Ecto neural progenitor cell (in vitro differentiated cells): ENCODE data around the gene SHCBP1.
A peak's percentile ranks its signal among the peaks of the same experiment; 100 is the strongest.

Source experiments
- DNase-seq: peaks from one replicate; pipeline ENCODE4 v3.0.0-alpha.2; 2018; ENCODE audit warnings: low spot score

The SHCBP1 gene

GRCh38 chr16:46614006-46614405 lies 7.2 kb downstream of the SHCBP1 start:
- no peak for DNase-seq

GRCh38 chr16:46613352-46613751 lies 7.8 kb downstream of the SHCBP1 start:
- DNase-seq: no peak

DNA sequence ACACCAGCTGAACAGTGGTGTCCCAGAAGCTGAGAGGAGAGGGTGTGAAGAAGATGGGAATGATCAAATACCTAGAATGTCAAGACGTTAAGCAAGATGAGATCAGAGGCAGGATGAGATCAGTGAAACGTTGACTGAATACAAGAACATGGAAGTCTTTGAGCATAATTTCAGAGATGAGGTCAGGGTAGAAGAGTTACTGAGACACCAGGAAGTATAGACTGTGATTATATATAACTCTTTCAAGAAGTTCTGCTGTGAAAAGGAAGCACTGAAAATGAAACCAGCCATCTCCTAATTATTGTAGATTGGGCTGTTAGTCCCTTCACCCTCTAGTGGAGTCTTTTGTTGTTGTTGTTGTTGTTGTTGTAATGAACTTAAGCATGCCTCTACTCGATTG lies 9.1 kb downstream of the SHCBP1 start:
- DNase-seq: no peak

DNA sequence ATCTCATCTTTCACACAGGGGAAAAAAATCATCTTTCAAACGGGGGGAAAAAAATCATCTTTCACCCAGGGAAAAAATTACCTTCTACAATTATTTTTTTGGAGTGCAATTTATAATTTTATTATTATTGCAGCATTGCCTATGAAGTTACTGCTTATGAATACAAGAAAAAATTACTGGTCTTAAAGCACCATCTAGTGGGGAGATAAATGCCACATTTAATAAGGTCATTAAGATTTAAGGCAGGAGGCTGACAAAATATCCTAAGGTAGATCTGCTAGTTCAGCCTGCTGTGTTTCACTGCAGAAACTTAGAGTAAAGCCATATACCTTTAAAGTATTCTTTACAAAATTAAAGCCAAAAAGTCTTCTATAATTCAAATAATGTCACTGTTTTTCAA lies 13.7 kb downstream of the SHCBP1 start:
- DNase-seq: no peak

DNA sequence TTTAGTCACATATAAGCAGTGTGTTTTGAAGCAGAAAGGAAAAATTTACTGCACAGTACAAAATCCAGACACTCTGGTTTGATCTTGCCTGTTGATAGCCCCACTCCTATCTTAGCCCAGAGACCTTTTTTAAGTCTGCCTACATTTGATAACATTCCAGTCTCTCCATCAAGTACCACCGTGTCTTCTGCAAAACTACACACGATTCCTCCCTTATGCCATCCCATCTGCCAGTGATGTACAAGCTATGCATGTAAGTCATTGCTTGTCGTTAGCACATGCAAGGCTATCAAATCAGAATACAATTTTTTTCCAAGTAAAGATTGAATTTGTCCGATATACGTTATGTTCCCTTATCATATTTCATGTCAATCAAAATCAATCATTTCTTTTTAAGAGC lies 14.9 kb downstream of the SHCBP1 start:
- no peak for DNase-seq

DNA sequence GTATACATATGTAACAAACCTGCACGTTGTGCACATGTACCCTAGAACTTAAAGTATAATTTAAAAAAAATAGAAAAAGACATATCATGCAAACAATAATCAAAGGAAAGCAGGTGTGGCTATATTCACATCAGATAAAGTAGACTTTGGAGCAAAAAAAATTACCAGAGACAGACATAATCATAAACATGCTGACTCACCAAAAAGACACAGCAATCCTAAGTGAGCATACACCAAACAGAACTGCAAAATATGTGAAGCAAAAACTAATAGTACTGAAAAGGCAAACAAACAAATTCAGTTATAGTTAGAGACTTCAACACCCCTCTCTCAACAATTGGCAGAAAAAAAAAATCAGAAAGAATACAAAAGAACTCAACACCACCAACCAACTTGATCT lies 29.9 kb downstream of the SHCBP1 start:
- DNase-seq: no peak

DNA sequence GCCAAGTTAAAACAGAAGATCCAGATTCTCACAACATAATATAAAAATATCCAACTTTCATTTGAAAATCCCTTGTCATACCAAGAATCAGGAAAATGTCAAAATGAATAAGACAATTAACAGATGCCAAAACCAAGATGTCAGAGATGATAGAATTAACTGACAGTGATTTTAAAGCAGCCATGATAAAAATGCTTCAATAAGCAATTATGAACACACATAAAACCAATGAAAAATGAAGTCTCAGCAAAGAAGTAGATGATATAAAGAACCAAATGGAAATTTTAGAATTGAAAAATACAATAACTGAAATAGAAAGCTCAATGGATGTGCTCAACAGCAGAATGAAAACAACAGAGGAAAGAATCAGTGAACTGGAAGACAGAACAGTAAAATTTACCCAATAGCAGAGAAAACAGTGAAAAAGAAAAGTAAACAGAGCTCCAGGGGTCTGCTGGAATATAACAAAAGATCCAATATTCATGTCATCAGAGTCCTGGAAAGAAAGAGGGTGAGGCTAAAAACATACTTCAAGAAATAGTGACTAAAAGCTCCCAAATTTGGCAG lies 35.1 kb downstream of the SHCBP1 start:
- no peak for DNase-seq

DNA sequence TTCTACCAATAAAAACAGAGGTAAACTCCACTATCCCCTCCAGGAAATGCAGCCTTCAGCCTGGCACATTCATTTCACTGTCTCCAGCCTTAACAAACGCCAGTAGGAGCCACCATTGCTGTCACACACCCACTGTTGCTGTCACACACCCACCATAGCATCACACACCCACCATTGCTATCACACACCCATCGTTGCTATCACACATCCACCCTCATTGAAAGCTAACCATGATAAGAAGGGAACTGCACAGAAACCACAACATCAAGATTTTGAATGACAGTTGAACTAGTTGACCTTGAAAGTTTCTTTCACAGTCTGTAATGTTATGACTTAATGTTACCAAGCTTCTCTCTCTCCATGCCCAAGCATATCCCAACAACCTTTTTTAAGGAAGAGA lies 38.1 kb downstream of the SHCBP1 start:
- no peak for DNase-seq

DNA sequence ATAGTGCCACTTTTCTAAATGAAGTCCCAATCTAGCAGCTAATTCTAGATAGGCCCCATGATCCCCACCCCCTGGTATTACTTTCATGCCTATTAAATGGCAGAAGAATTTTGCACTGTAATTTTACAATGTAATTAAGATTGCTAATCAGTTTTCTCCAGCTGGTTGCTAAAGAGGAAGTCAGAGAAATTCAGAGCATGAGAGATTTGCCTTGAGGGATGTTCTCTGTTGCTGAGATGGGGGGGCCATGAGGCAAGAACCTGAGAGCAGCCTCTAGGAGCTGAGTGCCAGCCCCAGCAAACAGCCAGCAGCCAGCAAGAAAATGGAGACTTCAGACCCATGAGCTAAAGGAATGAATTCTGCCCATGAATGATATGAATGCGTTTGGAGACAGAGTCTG lies 38.9 kb downstream of the SHCBP1 start:
- DNase-seq: no peak

DNA sequence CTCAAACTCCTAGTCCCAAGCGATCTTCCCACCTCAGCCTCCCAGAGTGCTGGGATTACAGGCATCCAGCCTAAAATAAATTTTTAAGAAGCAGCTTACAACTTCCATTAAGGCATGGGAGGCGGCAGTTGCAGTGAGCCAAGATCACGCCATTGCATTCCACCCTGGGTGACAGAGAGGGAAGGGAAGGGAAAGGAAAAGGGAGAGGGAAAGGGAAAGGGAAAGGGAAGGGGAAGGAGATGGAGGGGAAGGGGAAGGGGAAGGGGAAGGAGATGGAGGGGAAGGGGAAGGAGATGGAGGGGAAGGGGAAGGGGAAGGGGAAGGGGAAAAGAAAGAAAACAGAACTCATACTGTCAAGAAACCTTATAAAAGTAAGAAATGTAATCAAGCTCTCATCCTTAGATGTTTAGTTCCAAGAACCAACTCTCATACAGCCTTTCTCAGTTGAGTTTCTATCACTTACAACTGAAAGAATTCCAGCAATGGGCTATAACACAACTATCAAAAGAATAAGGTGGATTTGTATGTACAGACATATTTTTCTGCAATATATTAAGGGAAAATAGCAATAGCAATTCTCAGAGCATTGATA lies 43.1 kb downstream of the SHCBP1 start:
- no peak for DNase-seq

GRCh38 chr16:46573834-46574159 lies 47.4 kb downstream of the SHCBP1 start:
- no peak for DNase-seq

- DNase-seq: peak; percentile 49
Observed at GRCh38 chr16:46573008-46573833, 48.0 kb downstream of the SHCBP1 start.

GRCh38 chr16:46569231-46569735 lies 51.9 kb downstream of the SHCBP1 start:
- no peak for DNase-seq

GRCh38 chr16:46568472-46569230 lies 52.5 kb downstream of the SHCBP1 start:
- DNase-seq: no peak

- no peak for DNase-seq
Observed at GRCh38 chr16:46562979-46563378, 58.2 kb downstream of the SHCBP1 start.

- DNase-seq: no peak
Observed at GRCh38 chr16:46558018-46558417, 63.2 kb downstream of the SHCBP1 start.

DNA sequence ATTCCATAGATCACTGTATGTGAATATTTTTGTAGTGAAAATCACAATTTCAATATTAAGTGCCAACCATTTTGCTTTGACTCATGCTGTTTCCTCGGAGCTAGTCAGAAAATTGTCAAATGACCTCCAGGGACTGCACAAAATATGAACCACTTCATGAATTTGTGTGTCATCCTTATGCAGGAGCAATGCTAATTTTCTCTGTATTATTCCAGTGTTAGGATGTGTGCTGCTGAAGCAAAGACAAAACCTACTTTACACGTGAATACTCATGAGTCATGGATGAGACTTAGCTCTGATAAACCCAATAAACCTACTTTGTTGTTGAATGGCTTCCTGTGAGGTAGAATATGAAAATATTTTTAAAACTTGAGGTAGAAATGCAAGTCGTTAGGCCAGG lies 65.2 kb downstream of the SHCBP1 start:
- no peak for DNase-seq

- peak; percentile 71 for DNase-seq
Observed at GRCh38 chr16:46554435-46554834, 66.7 kb downstream of the SHCBP1 start.

GRCh38 chr16:46549477-46549876 lies 71.7 kb downstream of the SHCBP1 start:
- DNase-seq: no peak
